Brain microvascular endothelial cell (primary cell): ENCODE results near the gene THBD.

ENCODE experiments used
- DNase-seq: peaks from one replicate; pipeline ENCODE4 v3.0.0-alpha.2; 2020
- H3K27ac ChIP-seq: fragments of 250-450 bp; sonication (Bioruptor Pico); 2 replicates; pipeline ENCODE4 v1.5.1; 2020; ENCODE audit warnings: mild to moderate bottlenecking, moderate library complexity
- H3K27me3 ChIP-seq: fragments of 250-450 bp; sonication (Bioruptor Pico); replicated peaks from 2 replicates; pipeline ENCODE4 v1.5.1; 2020; ENCODE audit warnings: mild to moderate bottlenecking
- H3K36me3 ChIP-seq: fragments of 250-450 bp; sonication (Bioruptor Pico); replicated peaks from 2 replicates; pipeline ENCODE4 v1.5.1; 2020; ENCODE audit warnings: mild to moderate bottlenecking
- H3K4me3 ChIP-seq: 2 replicates; pipeline ENCODE4 v1.5.1; 2011; ENCODE audit warnings: low read depth, mild to moderate bottlenecking, control low read depth, low read length, moderate library complexity
- CTCF ChIP-seq: IDR thresholded peaks from 2 replicates; pipeline ENCODE4 v1.5.1; 2011; ENCODE audit warnings: low read depth, mild to moderate bottlenecking, moderate library complexity, low read length, control low read depth, inconsistent platforms; ENCODE audit errors: missing control alignments
- in situ Hi-C: cut with HindIII; loops from 2 replicates; pipeline ENCODE4 v1.10.0; 2017; ENCODE audit warnings: low sequenced_read_pairs, low pct_ligation_motif_present

The THBD gene

GRCh38 chr20:23010096-23010495, 39.4 kb downstream of the THBD start:
- TF ChIP-seq CTCF, result no peak
- H3K4me3 ChIP-seq, result no peak overlapping the region
- H3K36me3 ChIP-seq, result no peaks in the 10 kb centered on the region
- H3K27ac ChIP-seq, result no peak overlapping the region
- H3K27me3 ChIP-seq, result no peaks in the 10 kb centered on the region
- DNase-seq, result no peak
- in situ Hi-C loops, result no loop called here

- H3K36me3 ChIP-seq, result no peaks in the 10 kb centered on the region
- no peaks in the 10 kb centered on the region for H3K27me3 ChIP-seq
- no peak for TF ChIP-seq CTCF
- H3K4me3 ChIP-seq, result no peak overlapping the region
- no peak for DNase-seq
- in situ Hi-C loops, result no loop called here
- H3K27ac ChIP-seq, result no peak overlapping the region
Measured at GRCh38 chr20:23009636-23010035, 39.8 kb downstream of the THBD start.

DNA sequence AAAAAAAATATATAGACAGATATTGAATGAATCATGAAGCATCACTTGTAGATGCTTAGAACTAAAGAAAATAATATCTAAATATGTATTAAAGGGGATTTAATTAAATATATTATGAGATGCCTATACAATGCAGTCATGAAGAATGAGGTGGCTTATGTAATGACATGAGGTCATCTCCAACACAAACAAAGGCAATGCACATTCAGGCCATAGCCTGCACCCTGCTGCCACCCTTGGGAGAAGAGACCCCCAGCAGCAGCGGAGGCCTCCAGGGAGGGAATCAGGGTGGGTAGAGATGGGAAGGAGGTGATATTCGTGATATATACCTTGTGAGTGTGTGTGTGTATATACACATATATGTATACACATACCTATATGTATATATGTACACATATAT, 40.8 kb downstream of the THBD start:
- Histone ChIP-seq H3K27ac (no peak overlapping the region), H3K4me3 (no peak overlapping the region), H3K36me3 (no peaks in the 10 kb centered on the region), H3K27me3 (no peaks in the 10 kb centered on the region)
- no peak for TF ChIP-seq CTCF
- DNase-seq, result peak; percentile 22
- in situ Hi-C loops, result no loop called here

DNA sequence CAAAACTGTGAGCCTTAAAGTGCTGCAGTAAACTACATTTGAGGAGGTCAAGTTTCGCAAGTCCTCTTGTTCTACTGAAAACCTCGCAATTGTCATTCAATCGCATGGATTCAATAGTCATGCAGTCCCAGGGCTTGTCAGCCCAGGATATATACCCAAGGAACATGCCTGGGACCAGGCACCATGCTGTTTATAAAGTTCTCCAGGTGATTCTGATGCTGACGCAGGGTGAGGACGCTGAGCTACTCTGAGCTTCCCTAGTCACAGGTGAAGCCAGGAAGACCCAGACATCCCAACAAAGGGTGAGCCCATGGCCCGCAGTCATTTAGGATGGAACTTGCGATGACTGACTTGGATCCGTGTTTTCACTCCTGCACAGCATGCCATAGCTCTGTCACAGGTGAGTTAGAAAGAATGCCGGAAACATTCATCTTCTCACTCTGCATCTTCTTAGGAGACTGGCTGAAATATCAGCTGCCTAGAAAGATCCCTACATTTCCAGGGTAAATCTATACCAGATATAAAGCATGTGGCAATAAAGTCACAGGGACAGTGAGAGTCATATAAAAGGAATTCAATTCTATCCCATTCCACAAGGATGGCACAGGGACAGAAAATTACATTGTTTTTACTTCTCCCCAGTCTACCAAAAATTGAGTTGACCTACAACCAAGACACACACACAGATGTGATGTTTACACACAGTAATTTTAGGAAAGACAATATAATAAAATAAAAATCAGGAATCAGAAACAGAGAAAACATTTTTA, 41.4 kb downstream of the THBD start:
- in situ Hi-C loops, result no loop called here
- DNase-seq, result no peak
- no peak for TF ChIP-seq CTCF
- no peak overlapping the region for H3K27ac ChIP-seq
- H3K36me3 ChIP-seq, result no peaks in the 10 kb centered on the region
- H3K27me3 ChIP-seq, result no peaks in the 10 kb centered on the region
- no peak overlapping the region for H3K4me3 ChIP-seq

GRCh38 chr20:23007462-23007861, 42.0 kb downstream of the THBD start:
- Histone ChIP-seq H3K27me3 (no peaks in the 10 kb centered on the region), H3K4me3 (no peak overlapping the region), H3K36me3 (no peaks in the 10 kb centered on the region), H3K27ac (no peak overlapping the region)
- no peak for DNase-seq
- TF ChIP-seq CTCF, result no peak
- in situ Hi-C loops, result no loop called here

DNA sequence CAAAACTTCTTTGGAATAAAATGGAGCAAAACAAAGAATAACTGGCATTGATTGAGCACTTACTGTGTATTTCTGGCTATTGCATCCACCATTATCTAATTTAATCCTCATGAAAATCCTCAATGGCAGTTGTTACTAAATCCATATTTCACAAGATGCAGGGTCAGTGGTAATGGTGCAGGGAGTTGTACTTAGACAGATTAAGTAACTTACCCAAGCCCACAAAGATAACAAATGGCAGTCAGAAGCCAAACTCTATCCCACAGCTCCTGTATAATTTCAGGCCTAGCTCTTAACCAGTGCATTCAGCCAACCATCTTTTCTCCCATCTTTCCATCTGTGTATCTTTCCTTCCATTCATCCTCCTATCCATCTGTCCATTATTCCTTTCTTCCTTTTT, 43.7 kb downstream of the THBD start:
- no peak for DNase-seq
- in situ Hi-C loops, result no loop called here
- Histone ChIP-seq H3K4me3 (no peak overlapping the region), H3K27ac (no peak overlapping the region), H3K36me3 (no peaks in the 10 kb centered on the region), H3K27me3 (no peaks in the 10 kb centered on the region)
- TF ChIP-seq CTCF, result no peak
